Progenitor cell of endocrine pancreas (in vitro differentiated cells): ENCODE data around the gene PLA2G10. TPM values are rescaled to one million over a fixed set of nuclear protein-coding genes. Genes with fewer than 3 reads are reported as not detected.

Source experiments
- DNase-seq: peaks from one replicate; pipeline ENCODE4 v3.0.0; 2021; ENCODE audit warnings: low spot score; ENCODE audit not compliant: unreplicated experiment
- H3K27ac Mint-ChIP-seq: 2 replicates; pipeline ENCODE4 v1.8.0; 2021; ENCODE audit warnings: mild to moderate bottlenecking, moderate library complexity, mixed read lengths
- H3K27me3 Mint-ChIP-seq: 2 replicates; pipeline ENCODE4 v1.8.0; 2021; ENCODE audit warnings: mixed read lengths
- H3K36me3 Mint-ChIP-seq: 2 replicates; pipeline ENCODE4 v1.8.0; 2022; ENCODE audit warnings: mixed read lengths; ENCODE audit not compliant: insufficient read depth
- H3K4me1 Mint-ChIP-seq: 2 replicates; pipeline ENCODE4 v1.8.0; 2021; ENCODE audit warnings: low read depth, mixed read lengths
- H3K4me3 Mint-ChIP-seq: 2 replicates; pipeline ENCODE4 v1.8.0; 2021; ENCODE audit warnings: low read depth, mild to moderate bottlenecking, moderate library complexity, mixed read lengths
- H3K9me3 Mint-ChIP-seq: 2 replicates; pipeline ENCODE4 v1.8.0; 2021; ENCODE audit warnings: low read depth, mixed read lengths
- CTCF ChIP-seq: fragments of 200-600 bp; sonication (generic); IDR thresholded peaks from one replicate; pipeline ENCODE4 v1.5.0; 2021; ENCODE audit warnings: antibody characterized with exemption, mild to moderate bottlenecking; ENCODE audit not compliant: unreplicated experiment
- total RNA-seq: library from RNA; stranded (reverse); gene quantifications from 2 replicates; pipeline ENCODE4 v1.2.1, GENCODE V29; 2021

PLA2G10 gene
- total RNA-seq, 1 donor from 2014 or later: 2.2 TPM

GRCh38 chr16:14652726-14653125 lies 41.4 kb downstream of the PLA2G10 start:
- TF ChIP-seq CTCF: no peak
- no peak for DNase-seq
- Mint-ChIP-seq H3K9me3 (no peaks in the 10 kb centered on the region), H3K27ac (no peak overlapping the region), H3K4me1 (peaks cover 14% of the 10 kb centered on the region), H3K36me3 (peaks cover 30% of the 10 kb centered on the region), H3K4me3 (no peak overlapping the region), H3K27me3 (no peaks in the 10 kb centered on the region)

- DNase-seq: no peak
- peaks cover 1% of the 10 kb centered on the region for H3K4me1 Mint-ChIP-seq
- no peak overlapping the region for H3K4me3 Mint-ChIP-seq
- H3K36me3 Mint-ChIP-seq: peaks cover 27% of the 10 kb centered on the region
- no peaks in the 10 kb centered on the region for H3K27me3 Mint-ChIP-seq
- TF ChIP-seq CTCF: no peak
- H3K27ac Mint-ChIP-seq: peak overlapping the region; percentile 78
- H3K9me3 Mint-ChIP-seq: no peaks in the 10 kb centered on the region
Measured at GRCh38 chr16:14650629-14651028, 43.5 kb downstream of the PLA2G10 start.

GRCh38 chr16:14649816-14650215 lies 44.3 kb downstream of the PLA2G10 start:
- no peak for TF ChIP-seq CTCF
- Mint-ChIP-seq H3K9me3 (no peaks in the 10 kb centered on the region), H3K36me3 (peaks cover 27% of the 10 kb centered on the region), H3K4me3 (no peak overlapping the region), H3K27me3 (no peaks in the 10 kb centered on the region), H3K4me1 (no peaks in the 10 kb centered on the region), H3K27ac (no peak overlapping the region)
- DNase-seq: no peak

GRCh38 chr16:14641926-14642325 lies 52.2 kb downstream of the PLA2G10 start:
- no peak for TF ChIP-seq CTCF
- no peak for DNase-seq
- Mint-ChIP-seq H3K27me3 (no peaks in the 10 kb centered on the region), H3K36me3 (peaks cover 11% of the 10 kb centered on the region), H3K4me1 (peaks cover 23% of the 10 kb centered on the region), H3K4me3 (no peak overlapping the region), H3K27ac (peak overlapping the region; percentile 73), H3K9me3 (no peaks in the 10 kb centered on the region)

- Mint-ChIP-seq H3K27me3 (no peaks in the 10 kb centered on the region), H3K27ac (no peak overlapping the region), H3K4me3 (no peak overlapping the region), H3K36me3 (peaks cover 11% of the 10 kb centered on the region), H3K4me1 (peaks cover 30% of the 10 kb centered on the region), H3K9me3 (no peaks in the 10 kb centered on the region)
- no peak for TF ChIP-seq CTCF
- DNase-seq: no peak
Measured at GRCh38 chr16:14641206-14641605, 52.9 kb downstream of the PLA2G10 start.
